Liver (tissue), 9 donors: ENCODE measurements around the gene RPL31. TPM values are rescaled to one million over a fixed set of nuclear protein-coding genes. Genes with fewer than 3 reads are reported as not detected.

Source experiments
- DNase-seq: peaks from one replicate; pipeline ENCODE4 v3.0.0-alpha.2; 2017; ENCODE audit warnings: low spot score
- H3K27ac ChIP-seq, 2 donors: one replicate each; pipeline ENCODE4 v1.7.0; 2013; ENCODE audit warnings: inconsistent platforms in 2 of 2, low read length in 2 of 2, control low read depth in 1 of 2, low read depth in 1 of 2, mild to moderate bottlenecking in 1 of 2
- H3K27me3 ChIP-seq, 4 donors: one replicate each; pipeline versions ENCODE4 v1.6.1 to v1.7.0; 2013; ENCODE audit warnings: low read length in 3 of 4, inconsistent platforms in 1 of 4, mild to moderate bottlenecking in 1 of 4, moderate library complexity in 1 of 4; ENCODE audit not compliant: control insufficient read depth in 4 of 4, insufficient read depth in 4 of 4
- H3K36me3 ChIP-seq, 4 donors: one replicate each; pipeline versions ENCODE4 v1.6.1 to v1.7.0; 2013; ENCODE audit warnings: low read length in 3 of 4, mild to moderate bottlenecking in 3 of 4, low read depth in 1 of 4, moderate library complexity in 1 of 4; ENCODE audit not compliant: control insufficient read depth in 4 of 4, insufficient read depth in 3 of 4
- H3K4me1 ChIP-seq, 4 donors: one replicate each; pipeline versions ENCODE4 v1.6.1 to v1.7.0; 2013; ENCODE audit warnings: low read length in 3 of 4, mild to moderate bottlenecking in 3 of 4, moderate library complexity in 1 of 4; ENCODE audit not compliant: control insufficient read depth in 4 of 4, insufficient read depth in 4 of 4
- H3K4me3 ChIP-seq, 3 donors: one replicate each; pipeline versions ENCODE4 v1.6.1 to v1.7.0; 2013; ENCODE audit warnings: low read length in 3 of 3, control low read depth in 1 of 3, low read depth in 1 of 3, mild to moderate bottlenecking in 1 of 3
- H3K9ac ChIP-seq, 2 donors: one replicate each; pipeline ENCODE4 v1.7.0; 2013; ENCODE audit warnings: low read length in 2 of 2, mild to moderate bottlenecking in 2 of 2, moderate library complexity in 2 of 2, control low read depth in 1 of 2, low read depth in 1 of 2
- H3K9me3 ChIP-seq, 4 donors: one replicate each; pipeline versions ENCODE4 v1.6.1 to v1.7.0; 2013; ENCODE audit warnings: low read length in 3 of 4; ENCODE audit not compliant: control insufficient read depth in 4 of 4
- ATF3 ChIP-seq: IDR thresholded peaks from 2 replicates; pipeline ENCODE4 v1.6.1; 2016; ENCODE audit warnings: antibody characterized with exemption
- CTCF ChIP-seq: fragments of 150-350 bp; IDR thresholded peaks from 2 replicates; pipeline ENCODE4 v1.5.1; 2017; ENCODE audit warnings: improper control_type of control experiment, low read depth, low read length; ENCODE audit not compliant: missing input control
- EGR1 ChIP-seq, 2 donors: IDR thresholded peaks; 2 replicates each; pipeline ENCODE4 v1.6.1; 2016 to 2018; ENCODE audit warnings: antibody characterized with exemption in 2 of 2, low read depth in 2 of 2
- FOXA1 ChIP-seq: IDR thresholded peaks from 2 replicates; pipeline ENCODE4 v1.6.1; 2016; ENCODE audit warnings: antibody characterized with exemption
- FOXA2 ChIP-seq: IDR thresholded peaks from 2 replicates; pipeline ENCODE4 v1.6.1; 2016; ENCODE audit warnings: antibody characterized with exemption
- GABPA ChIP-seq, 2 donors: IDR thresholded peaks in 1 of 2; conservative IDR thresholded peaks in 1 of 2; 2 replicates each; pipeline ENCODE4 v1.6.1; 2016; ENCODE audit warnings: antibody characterized with exemption in 2 of 2, mild to moderate bottlenecking in 1 of 2, moderate library complexity in 1 of 2
- HNF4A ChIP-seq, 2 donors: conservative IDR thresholded peaks; 2 replicates each; pipeline ENCODE4 v1.6.1; 2016; ENCODE audit warnings: antibody characterized with exemption in 2 of 2, mild to moderate bottlenecking in 2 of 2
- HNF4G ChIP-seq: IDR thresholded peaks from 2 replicates; pipeline ENCODE4 v1.6.1; 2016; ENCODE audit warnings: antibody characterized with exemption
- JUND ChIP-seq, 2 donors: IDR thresholded peaks; 2 replicates each; pipeline ENCODE4 v1.6.1; 2016; ENCODE audit warnings: antibody characterized with exemption in 2 of 2
- MAX ChIP-seq: IDR thresholded peaks from 2 replicates; pipeline ENCODE4 v1.6.1; 2016; ENCODE audit warnings: antibody characterized with exemption
- NR2F2 ChIP-seq: IDR thresholded peaks from 2 replicates; pipeline ENCODE4 v1.6.1; 2016; ENCODE audit warnings: antibody characterized with exemption
- RAD21 ChIP-seq, 2 donors: IDR thresholded peaks; 2 replicates each; pipeline ENCODE4 v1.6.1; 2016; ENCODE audit warnings: antibody characterized with exemption in 2 of 2, mild to moderate bottlenecking in 2 of 2
- REST ChIP-seq: IDR thresholded peaks from 2 replicates; pipeline ENCODE4 v1.6.1; 2016; ENCODE audit warnings: antibody characterized with exemption, mild to moderate bottlenecking
- RXRA ChIP-seq, 2 donors: IDR thresholded peaks; 2 replicates each; pipeline ENCODE4 v1.6.1; 2017 to 2018; ENCODE audit warnings: antibody characterized with exemption in 2 of 2, mild to moderate bottlenecking in 1 of 2
- SP1 ChIP-seq: IDR thresholded peaks from 2 replicates; pipeline ENCODE4 v1.6.1; 2018; ENCODE audit warnings: antibody characterized with exemption, mild to moderate bottlenecking
- TAF1 ChIP-seq: conservative IDR thresholded peaks from 2 replicates; pipeline ENCODE4 v1.6.1; 2016; ENCODE audit warnings: antibody characterized with exemption, mild to moderate bottlenecking
- YY1 ChIP-seq: IDR thresholded peaks from 2 replicates; pipeline ENCODE4 v1.6.1; 2016; ENCODE audit warnings: antibody characterized with exemption, mild to moderate bottlenecking
- ZBTB33 ChIP-seq: IDR thresholded peaks from 2 replicates; pipeline ENCODE4 v1.6.1; 2016; ENCODE audit warnings: antibody characterized with exemption
- WGBS: extraction: QIAGEN DNeasy Blood & Tissue Kit; methylation state at CpG from one replicate; pipeline ENCODE4 v1.1.7; 2013; 5-methylcytosine and 5-hydroxymethylcytosine counted together
- polyA plus RNA-seq, 2 donors: library from polyadenylated mRNA; stranded (reverse) in 1 of 2; unstranded in 1 of 2; fragments of 200-250 nt in 1 of 2; fragments of >200 nt in 1 of 2; fragmentation: Nextera tagmentation in 1 of 2; extraction: Ambion mirVana in 1 of 2; gene quantifications; one replicate each; pipeline versions ENCODE4 v1.2.1 to v1.2.3, GENCODE V29; 2013 to 2015
- total RNA-seq, 2 donors: library from RNA; depleted of rRNA; stranded (reverse); fragments of >200 nt; gene quantifications; one replicate each; pipeline ENCODE4 v1.2.3, GENCODE V29; 2014
- donor health status: healthy.
- donor health status: healthy.
- donor health status: healthy.
- donor health status: healthy.
- donor health status: healthy.

The RPL31 gene
- total and polyA plus RNA-seq, 4 donors, result 220 to 1,995 (median 581) TPM

- peaks cover 0 to 4% (median 0%) of the 10 kb centered on the region in 4 donors for H3K4me1 ChIP-seq
- no peak overlapping the region for H3K27ac ChIP-seq
- DNase-seq, result no peak
- H3K9ac ChIP-seq, result no peak overlapping the region
- 95% methylated on average over 11 of the region's 11 CpGs for WGBS
- H3K36me3 ChIP-seq, result peaks cover 0 to 20% (median 1%) of the 10 kb centered on the region in 4 donors
- no peaks in the 10 kb centered on the region for H3K27me3 ChIP-seq
- TF ChIP-seq FOXA2 (no peak), CTCF (no peak)
- no peak overlapping the region for H3K4me3 ChIP-seq
- no peaks in the 10 kb centered on the region for H3K9me3 ChIP-seq
Observed at GRCh38 chr2:100986157-100986556, 15.9 kb upstream of the RPL31 start.

GRCh38 chr2:100987536-100987935 lies 14.6 kb upstream of the RPL31 start:
- Histone ChIP-seq H3K9me3 (no peaks in the 10 kb centered on the region), H3K27ac (no peak overlapping the region), H3K27me3 (no peaks in the 10 kb centered on the region), H3K9ac (no peak overlapping the region), H3K36me3 (peaks cover 0 to 16% (median 1%) of the 10 kb centered on the region in 4 donors), H3K4me1 (peaks cover 0 to 4% (median 0%) of the 10 kb centered on the region in 4 donors), H3K4me3 (no peak overlapping the region)
- 94% methylated on average over 3 of the region's 3 CpGs for WGBS
- no peak for DNase-seq
- no peak for TF ChIP-seq JUND (IDR thresholded peaks at IDR 0.05)
- no peak for TF ChIP-seq TAF1
- TF ChIP-seq RXRA (IDR thresholded peaks at IDR 0.05), result no peak
- TF ChIP-seq SP1, result no peak
- TF ChIP-seq RAD21 (IDR thresholded peaks at IDR 0.05), result no peak
- no peak for TF ChIP-seq GABPA (IDR thresholded peaks at IDR 0.05 in 1 of 2, conservative IDR thresholded peaks at IDR 0.05 in 1 of 2)
- TF ChIP-seq FOXA1, result no peak
- TF ChIP-seq ZBTB33, result no peak
- TF ChIP-seq ATF3, result no peak
- no peak for TF ChIP-seq EGR1 (IDR thresholded peaks at IDR 0.05; ENCODE audit: low read depth in 2 of 2)
- no peak for TF ChIP-seq MAX
- no peak for TF ChIP-seq HNF4A (conservative IDR thresholded peaks at IDR 0.05)
- no peak for TF ChIP-seq YY1
- no peak for TF ChIP-seq CTCF
- TF ChIP-seq REST, result no peak
- no peak for TF ChIP-seq FOXA2
- no peak for TF ChIP-seq HNF4G
- no peak for TF ChIP-seq NR2F2
